Ramos (cell line): ENCODE results near the gene GRID2.
"Not testable (repeated sequence)": the region's sequence is repeated elsewhere in the genome, so short reads cannot be mapped to it uniquely, and the experiment has no call there.

Experiments
- in situ Hi-C: fragments of 300-500 bp; cut with MboI; formaldehyde crosslinking; loops from one replicate; pipeline ENCODE4 v1.14.3; 2022; ENCODE audit warnings: low sequenced_read_pairs; ENCODE audit not compliant: unreplicated experiment

GRID2 gene

GRCh38 chr4:92406488-92406887 is 102.7 kb downstream of the GRID2 start:
- in situ Hi-C loops = no loop called here

GRCh38 chr4:92421920-92422319 is 118.2 kb downstream of the GRID2 start:
- in situ Hi-C loops = no loop called here

GRCh38 chr4:92433272-92433758 is 129.5 kb downstream of the GRID2 start:
- in situ Hi-C loops = no loop called here

- in situ Hi-C loops = not testable (repeated sequence)
Measured at GRCh38 chr4:92438722-92439121, 135.0 kb downstream of the GRID2 start.

GRCh38 chr4:92442131-92442530 is 138.4 kb downstream of the GRID2 start:
- in situ Hi-C loops = not testable (repeated sequence)

GRCh38 chr4:92444143-92444843 is 140.5 kb downstream of the GRID2 start:
- in situ Hi-C loops = not testable (repeated sequence)

- in situ Hi-C loops = no loop called here
Measured at GRCh38 chr4:92445127-92445526, 141.4 kb downstream of the GRID2 start.

- in situ Hi-C loops = no loop called here
Measured at GRCh38 chr4:92447255-92447905, 143.6 kb downstream of the GRID2 start.

- in situ Hi-C loops = not testable (repeated sequence)
Measured at GRCh38 chr4:92448176-92448575, 144.4 kb downstream of the GRID2 start.

- in situ Hi-C loops = no loop called here
Measured at GRCh38 chr4:92450694-92451093, 146.9 kb downstream of the GRID2 start.

- in situ Hi-C loops = no loop called here
Measured at GRCh38 chr4:92451782-92452181, 148.0 kb downstream of the GRID2 start.

- in situ Hi-C loops = not testable (repeated sequence)
Measured at GRCh38 chr4:92452383-92452782, 148.6 kb downstream of the GRID2 start.

- in situ Hi-C loops = no loop called here
Measured at GRCh38 chr4:92455329-92455839, 151.6 kb downstream of the GRID2 start.

- in situ Hi-C loops = no loop called here
Measured at GRCh38 chr4:92455951-92456350, 152.2 kb downstream of the GRID2 start.

GRCh38 chr4:92461732-92462131 is 158.0 kb downstream of the GRID2 start:
- in situ Hi-C loops = no loop called here

GRCh38 chr4:92477298-92477697 is 173.5 kb downstream of the GRID2 start:
- in situ Hi-C loops = no loop called here

GRCh38 chr4:92483341-92483740 is 179.6 kb downstream of the GRID2 start:
- in situ Hi-C loops = no loop called here

GRCh38 chr4:92488496-92488895 is 184.7 kb downstream of the GRID2 start:
- in situ Hi-C loops = no loop called here

- in situ Hi-C loops = no loop called here
Measured at GRCh38 chr4:92497141-92497540, 193.4 kb downstream of the GRID2 start.

GRCh38 chr4:92501456-92501855 is 197.7 kb downstream of the GRID2 start:
- in situ Hi-C loops = no loop called here

GRCh38 chr4:92506933-92507332 is 203.2 kb downstream of the GRID2 start:
- in situ Hi-C loops = no loop called here

- in situ Hi-C loops = no loop called here
Measured at GRCh38 chr4:92514627-92515026, 210.9 kb downstream of the GRID2 start.
